HG02588 (cell line): ENCODE measurements around the gene SIPA1L3.
A peak's percentile ranks its signal among the peaks of the same experiment; 100 is the strongest.
"Not testable (repeated sequence)": the region's sequence is repeated elsewhere in the genome, so short reads cannot be mapped to it uniquely, and the experiment has no call there.

ENCODE experiments used
- ATAC-seq: cut with Tn5 transposase; IDR thresholded peaks from one replicate; pipeline ENCODE4 v1.9.1; 2021; ENCODE audit warnings: mild to moderate bottlenecking, moderate library complexity; ENCODE audit not compliant: unreplicated experiment

The SIPA1L3 gene

GRCh38 chr19:37907735-37908455 is 887 bp downstream of the SIPA1L3 start:
- ATAC-seq: no peak

- no peak for ATAC-seq
These were observed 2.7 kb downstream of the SIPA1L3 start for GRCh38 chr19:37909661-37910199.

GRCh38 chr19:37914908-37915307 is 7.9 kb downstream of the SIPA1L3 start:
- no peak for ATAC-seq

- no peak for ATAC-seq
These were observed 13.8 kb downstream of the SIPA1L3 start for GRCh38 chr19:37920591-37921450.

GRCh38 chr19:37924573-37924972 is 17.6 kb downstream of the SIPA1L3 start:
- not testable (repeated sequence) for ATAC-seq

GRCh38 chr19:37925212-37925611 is 18.2 kb downstream of the SIPA1L3 start:
- ATAC-seq: no peak

GRCh38 chr19:37926255-37926654 is 19.2 kb downstream of the SIPA1L3 start:
- ATAC-seq: no peak

- no peak for ATAC-seq
These were observed 19.7 kb downstream of the SIPA1L3 start for GRCh38 chr19:37926711-37927110.

GRCh38 chr19:37928527-37929286 is 21.7 kb downstream of the SIPA1L3 start:
- ATAC-seq: no peak

GRCh38 chr19:37929355-37929923 is 22.4 kb downstream of the SIPA1L3 start:
- ATAC-seq: no peak

GRCh38 chr19:37930416-37930815 is 23.4 kb downstream of the SIPA1L3 start:
- ATAC-seq: no peak

- ATAC-seq: peak; percentile 46
These were observed 25.1 kb downstream of the SIPA1L3 start for GRCh38 chr19:37931881-37932655.

GRCh38 chr19:37932985-37933936 is 26.3 kb downstream of the SIPA1L3 start:
- no peak for ATAC-seq

- ATAC-seq: no peak
These were observed 26.9 kb downstream of the SIPA1L3 start for GRCh38 chr19:37933937-37934358.

GRCh38 chr19:37935341-37935740 is 28.3 kb downstream of the SIPA1L3 start:
- no peak for ATAC-seq

GRCh38 chr19:37936166-37936565 is 29.2 kb downstream of the SIPA1L3 start:
- ATAC-seq: no peak

- no peak for ATAC-seq
These were observed 29.9 kb downstream of the SIPA1L3 start for GRCh38 chr19:37936886-37937285.

- ATAC-seq: no peak
These were observed 31.3 kb downstream of the SIPA1L3 start for GRCh38 chr19:37938353-37938752.
